Right forelimb (tissue), 1 donor: ENCODE data around the gene ASB5.
"Not testable (repeated sequence)": the region's sequence is repeated elsewhere in the genome, so short reads cannot be mapped to it uniquely, and the experiment has no call there.

Source experiments
- DNase-seq: peaks from one replicate; pipeline ENCODE4 v3.0.0-alpha.2; 2018

The ASB5 gene

GRCh38 chr4:176268963-176269362 lies at the start of gene ASB5:
Gene ASB5, minus strand, starts transcription at chr4:176269222. Its CDS starts 114 bp downstream, at chr4:176269108.
- DNase-seq = no peak

- no peak for DNase-seq
Measured at GRCh38 chr4:176313596-176314336, 44.7 kb upstream of the ASB5 start.

GRCh38 chr4:176309772-176310171 lies 40.8 kb upstream of the ASB5 start:
- DNase-seq = no peak

GRCh38 chr4:176309046-176309445 lies 40.0 kb upstream of the ASB5 start:
- DNase-seq = no peak

GRCh38 chr4:176308441-176308840 lies 39.4 kb upstream of the ASB5 start:
- no peak for DNase-seq

- DNase-seq = no peak
Measured at GRCh38 chr4:176307666-176307930, 38.6 kb upstream of the ASB5 start.

- no peak for DNase-seq
Measured at GRCh38 chr4:176306837-176307665, 38.0 kb upstream of the ASB5 start.

GRCh38 chr4:176303938-176304337 lies 34.9 kb upstream of the ASB5 start:
- no peak for DNase-seq

- DNase-seq = no peak
Measured at GRCh38 chr4:176302283-176303275, 33.6 kb upstream of the ASB5 start.

GRCh38 chr4:176300565-176300964 lies 31.5 kb upstream of the ASB5 start:
- no peak for DNase-seq

GRCh38 chr4:176300036-176300435 lies 31.0 kb upstream of the ASB5 start:
- no peak for DNase-seq

- no peak for DNase-seq
Measured at GRCh38 chr4:176298664-176299063, 29.6 kb upstream of the ASB5 start.

- DNase-seq = not testable (repeated sequence)
Measured at GRCh38 chr4:176295907-176296306, 26.9 kb upstream of the ASB5 start.

GRCh38 chr4:176293660-176294059 lies 24.6 kb upstream of the ASB5 start:
- DNase-seq = no peak

- DNase-seq = no peak
Measured at GRCh38 chr4:176292920-176293319, 23.9 kb upstream of the ASB5 start.

- DNase-seq = no peak
Measured at GRCh38 chr4:176291748-176292147, 22.7 kb upstream of the ASB5 start.

- DNase-seq = no peak
Measured at GRCh38 chr4:176290520-176290919, 21.5 kb upstream of the ASB5 start.

- DNase-seq = no peak
Measured at GRCh38 chr4:176289561-176289960, 20.5 kb upstream of the ASB5 start.

GRCh38 chr4:176288020-176288419 lies 19.0 kb upstream of the ASB5 start:
- DNase-seq = no peak

- no peak for DNase-seq
Measured at GRCh38 chr4:176287546-176287945, 18.5 kb upstream of the ASB5 start.

GRCh38 chr4:176286728-176287127 lies 17.7 kb upstream of the ASB5 start:
- no peak for DNase-seq

- not testable (repeated sequence) for DNase-seq
Measured at GRCh38 chr4:176279560-176279959, 10.5 kb upstream of the ASB5 start.
